ENCODE results near the gene TBC1D10A.

DNA sequence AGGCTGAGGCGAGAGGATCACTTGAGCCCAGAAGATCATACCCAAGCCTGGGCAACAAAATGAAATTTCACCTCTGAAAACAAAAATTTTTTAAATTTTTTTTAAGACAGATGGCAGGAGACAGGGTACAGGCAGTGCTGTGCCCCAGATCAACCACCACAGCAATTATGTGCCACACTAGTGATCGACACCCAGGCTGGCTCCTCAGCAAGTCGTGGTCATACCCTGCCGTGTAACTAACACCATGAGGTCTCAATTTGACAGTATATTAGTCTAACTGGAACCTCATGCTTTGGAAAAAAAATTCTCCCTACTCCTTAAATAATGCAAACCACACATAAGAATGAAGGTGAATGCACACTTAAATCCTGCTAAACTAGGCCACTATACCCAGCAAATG is 21.7 kb upstream of the TBC1D10A start:
- no peak for TF ChIP-seq BACH2 (CRISPR knock-in tag; IDR thresholded peaks at IDR 0.05; ENCODE audit: borderline replicate concordance)
- no peak for TF ChIP-seq ESRRG (CRISPR knock-in tag; IDR thresholded peaks at IDR 0.05)
- TF ChIP-seq, protein P1, sequence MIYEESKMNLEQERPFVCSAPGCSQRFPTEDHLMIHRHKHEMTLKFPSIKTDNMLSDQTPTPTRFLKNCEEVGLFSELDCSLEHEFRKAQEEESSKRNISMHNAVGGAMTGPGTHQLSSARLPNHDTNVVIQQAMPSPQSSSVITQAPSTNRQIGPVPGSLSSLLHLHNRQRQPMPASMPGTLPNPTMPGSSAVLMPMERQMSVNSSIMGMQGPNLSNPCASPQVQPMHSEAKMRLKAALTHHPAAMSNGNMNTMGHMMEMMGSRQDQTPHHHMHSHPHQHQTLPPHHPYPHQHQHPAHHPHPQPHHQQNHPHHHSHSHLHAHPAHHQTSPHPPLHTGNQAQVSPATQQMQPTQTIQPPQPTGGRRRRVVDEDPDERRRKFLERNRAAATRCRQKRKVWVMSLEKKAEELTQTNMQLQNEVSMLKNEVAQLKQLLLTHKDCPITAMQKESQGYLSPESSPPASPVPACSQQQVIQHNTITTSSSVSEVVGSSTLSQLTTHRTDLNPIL (CRISPR knock-in tag; IDR thresholded peaks at IDR 0.05; ENCODE audit: low read depth): no peak
- no peak for TF ChIP-seq ZFP3 (CRISPR knock-in tag; IDR thresholded peaks at IDR 0.05)
- TF ChIP-seq RARB (CRISPR knock-in tag; IDR thresholded peaks at IDR 0.05): no peak
- TF ChIP-seq, protein P2, sequence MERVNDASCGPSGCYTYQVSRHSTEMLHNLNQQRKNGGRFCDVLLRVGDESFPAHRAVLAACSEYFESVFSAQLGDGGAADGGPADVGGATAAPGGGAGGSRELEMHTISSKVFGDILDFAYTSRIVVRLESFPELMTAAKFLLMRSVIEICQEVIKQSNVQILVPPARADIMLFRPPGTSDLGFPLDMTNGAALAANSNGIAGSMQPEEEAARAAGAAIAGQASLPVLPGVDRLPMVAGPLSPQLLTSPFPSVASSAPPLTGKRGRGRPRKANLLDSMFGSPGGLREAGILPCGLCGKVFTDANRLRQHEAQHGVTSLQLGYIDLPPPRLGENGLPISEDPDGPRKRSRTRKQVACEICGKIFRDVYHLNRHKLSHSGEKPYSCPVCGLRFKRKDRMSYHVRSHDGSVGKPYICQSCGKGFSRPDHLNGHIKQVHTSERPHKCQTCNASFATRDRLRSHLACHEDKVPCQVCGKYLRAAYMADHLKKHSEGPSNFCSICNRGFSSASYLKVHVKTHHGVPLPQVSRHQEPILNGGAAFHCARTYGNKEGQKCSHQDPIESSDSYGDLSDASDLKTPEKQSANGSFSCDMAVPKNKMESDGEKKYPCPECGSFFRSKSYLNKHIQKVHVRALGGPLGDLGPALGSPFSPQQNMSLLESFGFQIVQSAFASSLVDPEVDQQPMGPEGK (CRISPR knock-in tag; IDR thresholded peaks at IDR 0.05; ENCODE audit: borderline replicate concordance): no peak
- TF ChIP-seq, protein P3, sequence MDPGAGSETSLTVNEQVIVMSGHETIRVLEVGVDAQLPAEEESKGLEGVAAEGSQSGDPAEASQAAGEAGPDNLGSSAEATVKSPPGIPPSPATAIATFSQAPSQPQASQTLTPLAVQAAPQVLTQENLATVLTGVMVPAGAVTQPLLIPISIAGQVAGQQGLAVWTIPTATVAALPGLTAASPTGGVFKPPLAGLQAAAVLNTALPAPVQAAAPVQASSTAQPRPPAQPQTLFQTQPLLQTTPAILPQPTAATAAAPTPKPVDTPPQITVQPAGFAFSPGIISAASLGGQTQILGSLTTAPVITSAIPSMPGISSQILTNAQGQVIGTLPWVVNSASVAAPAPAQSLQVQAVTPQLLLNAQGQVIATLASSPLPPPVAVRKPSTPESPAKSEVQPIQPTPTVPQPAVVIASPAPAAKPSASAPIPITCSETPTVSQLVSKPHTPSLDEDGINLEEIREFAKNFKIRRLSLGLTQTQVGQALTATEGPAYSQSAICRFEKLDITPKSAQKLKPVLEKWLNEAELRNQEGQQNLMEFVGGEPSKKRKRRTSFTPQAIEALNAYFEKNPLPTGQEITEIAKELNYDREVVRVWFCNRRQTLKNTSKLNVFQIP (CRISPR knock-in tag; IDR thresholded peaks at IDR 0.05; ENCODE audit: borderline replicate concordance, low read depth): no peak
- TF ChIP-seq GLIS3 (CRISPR knock-in tag; IDR thresholded peaks at IDR 0.05): no peak
- no peak for TF ChIP-seq ZFP30 (CRISPR knock-in tag; IDR thresholded peaks at IDR 0.05)
